H1 (cell line): Measurements from ENCODE around the gene FAM221B. TPM values are rescaled to one million over a fixed set of nuclear protein-coding genes. Genes with fewer than 3 reads are reported as not detected.

Experiments
- CTCF ChIA-PET: fragments of 300-600 bp; sonication (Branson Sonifier 250); formaldehyde crosslinking; loops from one replicate; lab custom pipeline; 2021; ENCODE audit not compliant: partially characterized antibody; lab: Charles Lee
- POLR2A ChIA-PET: fragments of 300-600 bp; sonication (Branson Sonifier 250); formaldehyde crosslinking; loops from one replicate; lab custom pipeline; 2021; ENCODE audit warnings: inconsistent platforms; ENCODE audit not compliant: partially characterized antibody; lab: Charles Lee
- DNase-seq, 2 experiments: peaks; one replicate each; pipeline versions ENCODE4 v3.0.0 to v3.0.0-alpha.2; 2010 to 2022; ENCODE audit warnings: low spot score in 2 of 2, low read depth in 1 of 2, mixed read lengths in 1 of 2
- FAIRE-seq: peaks from 2 replicates; lab custom pipeline; 2011; peaks lifted over from hg19 to GRCh38; lab: Jason Lieb, UNC
- H2AFZ ChIP-seq: 2 replicates; pipeline ENCODE4 v1.8.1; 2012; ENCODE audit warnings: low read length, inconsistent platforms
- H2AK5ac ChIP-seq: 2 replicates; pipeline ENCODE4 v1.6.1; 2013; ENCODE audit warnings: low read depth, low read length
- H2BK120ac ChIP-seq: replicated peaks from 2 replicates; pipeline ENCODE3; 2013; ENCODE audit warnings: low read depth, low read length, inconsistent platforms
- H2BK12ac ChIP-seq: 2 replicates; pipeline ENCODE4 v1.6.1; 2013; ENCODE audit warnings: low read depth, low read length
- H2BK15ac ChIP-seq: 2 replicates; pipeline ENCODE4 v1.6.1; 2013; ENCODE audit warnings: low read length
- H2BK20ac ChIP-seq: 2 replicates; pipeline ENCODE4 v1.6.1; 2013; ENCODE audit warnings: low read length
- H2BK5ac ChIP-seq: 2 replicates; pipeline ENCODE4 v1.6.1; 2013; ENCODE audit warnings: low read depth, low read length
- H3K14ac ChIP-seq: 2 replicates; pipeline ENCODE4 v1.6.1; 2013; ENCODE audit warnings: inconsistent platforms; ENCODE audit not compliant: insufficient read length
- H3K18ac ChIP-seq: 2 replicates; pipeline ENCODE4 v1.6.1; 2013; ENCODE audit warnings: low read length; ENCODE audit errors: extremely low read depth
- H3K23ac ChIP-seq: 2 replicates; pipeline ENCODE4 v1.6.1; 2013; ENCODE audit warnings: inconsistent platforms; ENCODE audit not compliant: insufficient read length
- H3K23me2 ChIP-seq: 2 replicates; pipeline ENCODE4 v1.6.1; 2013; ENCODE audit warnings: low read depth, low read length
- H3K27ac ChIP-seq: 2 replicates; pipeline ENCODE4 v1.6.1; 2011; ENCODE audit warnings: low read depth, low read length, inconsistent platforms
- H3K27me3 ChIP-seq, 4 experiments: replicated peaks in 1 of 4; 1 replicate in 1 of 4; 2 replicates in 3 of 4; pipeline versions ENCODE4 v1.6.1 to v1.8.1; 2011 to 2013; ENCODE audit warnings: low read length in 3 of 4, mild to moderate bottlenecking in 3 of 4, inconsistent platforms in 2 of 4, mixed read lengths in 2 of 4, moderate library complexity in 1 of 4; ENCODE audit not compliant: control insufficient read depth in 3 of 4, insufficient read depth in 3 of 4; ENCODE audit errors: extremely low read depth in 1 of 4
- H3K36me3 ChIP-seq, 4 experiments: 2 replicates each; pipeline versions ENCODE4 v1.6.1 to v1.8.1; 2011 to 2013; ENCODE audit warnings: mild to moderate bottlenecking in 4 of 4, low read length in 3 of 4, moderate library complexity in 2 of 4, control low read depth in 1 of 4, inconsistent platforms in 1 of 4; ENCODE audit not compliant: insufficient read depth in 4 of 4, control insufficient read depth in 2 of 4
- H3K4ac ChIP-seq: replicated peaks from 2 replicates; pipeline ENCODE3; 2013; ENCODE audit warnings: low read length, low read depth, mixed read lengths, inconsistent platforms; ENCODE audit not compliant: insufficient read length
- H3K4me1 ChIP-seq, 4 experiments: replicated peaks in 1 of 4; 1 replicate in 1 of 4; 2 replicates in 3 of 4; pipeline versions ENCODE4 v1.6.1 to v1.8.1; 2011 to 2013; ENCODE audit warnings: low read length in 3 of 4, inconsistent platforms in 2 of 4, mixed read lengths in 1 of 4; ENCODE audit not compliant: insufficient read depth in 4 of 4, control insufficient read depth in 3 of 4
- H3K4me2 ChIP-seq, 2 experiments: 2 replicates each; pipeline versions ENCODE4 v1.6.1 to v1.8.1; 2011 to 2013; ENCODE audit warnings: low read depth in 2 of 2, low read length in 2 of 2, control low read depth in 1 of 2, inconsistent platforms in 1 of 2, mild to moderate bottlenecking in 1 of 2; ENCODE audit not compliant: insufficient read depth in 1 of 2
- H3K4me3 ChIP-seq, 4 experiments: fragments of 200-600, 300-600 bp in 1 of 4; sonication (generic), shearing (Covaris generic), sonication (Bioruptor Twin) in 1 of 4; 2 replicates each; pipeline versions ENCODE4 v1.5.1 to v1.8.1; 2011 to 2016; ENCODE audit warnings: low read length in 4 of 4, low read depth in 3 of 4, control low read depth in 2 of 4, inconsistent platforms in 2 of 4, mild to moderate bottlenecking in 2 of 4, mixed read lengths in 1 of 4, moderate library complexity in 1 of 4; ENCODE audit not compliant: insufficient read depth in 2 of 4; ENCODE audit errors: extremely low read depth in 1 of 4
- H3K56ac ChIP-seq: replicated peaks from 2 replicates; pipeline ENCODE3; 2013; ENCODE audit warnings: low read depth, mild to moderate bottlenecking, mixed read lengths, low read length, inconsistent platforms; ENCODE audit not compliant: insufficient read length
- H3K79me1 ChIP-seq: 2 replicates; pipeline ENCODE4 v1.6.1; 2013; ENCODE audit warnings: low read depth, low read length, control low read depth
- H3K79me2 ChIP-seq, 2 experiments: 2 replicates each; pipeline versions ENCODE4 v1.6.1 to v1.8.1; 2012 to 2013; ENCODE audit warnings: low read length in 2 of 2, mild to moderate bottlenecking in 2 of 2, inconsistent platforms in 1 of 2; ENCODE audit not compliant: insufficient read depth in 2 of 2, control insufficient read depth in 1 of 2
- H3K9ac ChIP-seq, 4 experiments: replicated peaks in 1 of 4; 1 replicate in 1 of 4; 2 replicates in 3 of 4; pipeline versions ENCODE4 v1.6.1 to v1.8.1; 2011 to 2013; ENCODE audit warnings: low read depth in 3 of 4, low read length in 3 of 4, control low read depth in 2 of 4, mild to moderate bottlenecking in 2 of 4, moderate library complexity in 2 of 4, inconsistent platforms in 1 of 4; ENCODE audit errors: extremely low read depth in 1 of 4
- H3K9me3 ChIP-seq, 2 experiments: 2 replicates each; pipeline versions ENCODE4 v1.6.1 to v1.8.1; 2012 to 2013; ENCODE audit warnings: mild to moderate bottlenecking in 2 of 2, moderate library complexity in 2 of 2, control low read depth in 1 of 2, inconsistent platforms in 1 of 2, low read depth in 1 of 2, low read length in 1 of 2, mixed read lengths in 1 of 2; ENCODE audit not compliant: insufficient read depth in 2 of 2
- H4K20me1 ChIP-seq, 2 experiments: replicated peaks in 1 of 2; 2 replicates each; pipeline versions ENCODE3 to v1.8.1; 2011 to 2013; ENCODE audit warnings: inconsistent platforms in 2 of 2, low read length in 2 of 2, mild to moderate bottlenecking in 1 of 2; ENCODE audit not compliant: insufficient read depth in 2 of 2, control insufficient read depth in 1 of 2
- H4K5ac ChIP-seq: 2 replicates; pipeline ENCODE4 v1.6.1; 2013; ENCODE audit warnings: low read length, low read depth, mixed read lengths, inconsistent platforms; ENCODE audit not compliant: insufficient read length
- H4K8ac ChIP-seq: 2 replicates; pipeline ENCODE4 v1.8.0; 2013; ENCODE audit warnings: mild to moderate bottlenecking, moderate library complexity, low read length, inconsistent platforms; ENCODE audit not compliant: insufficient read depth; ENCODE audit errors: extremely low read depth
- H4K91ac ChIP-seq: replicated peaks from 2 replicates; pipeline ENCODE3; 2013; ENCODE audit warnings: low read length, mixed read lengths, inconsistent platforms; ENCODE audit not compliant: insufficient read length
- MAFK ChIP-seq: IDR thresholded peaks from 2 replicates; pipeline ENCODE4 v1.6.1; 2012; ENCODE audit warnings: low read depth, mild to moderate bottlenecking, improper control_type of control experiment, low read length
- RXRA ChIP-seq: IDR thresholded peaks from 2 replicates; pipeline ENCODE4 v1.6.1; 2011; ENCODE audit warnings: low read depth, mild to moderate bottlenecking, low read length, moderate library complexity; ENCODE audit not compliant: insufficient read depth
- SRF ChIP-seq: IDR thresholded peaks from 2 replicates; pipeline ENCODE4 v1.6.1; 2011; ENCODE audit warnings: mild to moderate bottlenecking, low read depth, low read length, moderate library complexity
- WGBS, 2 experiments: shearing (Covaris generic) in 1 of 2; methylation state at CpG; one replicate each; pipeline versions ENCODE4 v1.1.6 to v1.1.7; 2013 to 2015; ENCODE audit warnings: low lambda C conversion rate in 2 of 2, mixed read lengths in 2 of 2, inconsistent platforms in 1 of 2, low coverage in 1 of 2, missing lambda C conversion rate in 1 of 2; ENCODE audit not compliant: insufficient replicate concordance in 2 of 2, insufficient coverage in 1 of 2, insufficient read length in 1 of 2; ENCODE audit errors: extremely low coverage in 1 of 2, missing lambda C conversion rate in 1 of 2; 5-methylcytosine and 5-hydroxymethylcytosine counted together
- polyA plus RNA-seq, 7 experiments: library from polyadenylated mRNA; depleted of rRNA in 3 of 7; stranded (reverse) in 5 of 7; unstranded in 2 of 7; fragments of >200 nt in 5 of 7; fragments of 200-250 nt in 2 of 7; gene quantifications; 1 replicate in 5 of 7; 2 replicates in 1 of 7; 4 replicates in 1 of 7; pipeline versions ENCODE4 v1.2.1 to v1.2.3, GENCODE V29; 2011 to 2013; ENCODE audit warnings: missing spikeins in 2 of 7, mixed read lengths in 2 of 7
- total RNA-seq: library from RNA; stranded (reverse); fragmentation: NEBNext Ultra II Directional; extraction: Animal tissue kit (Norgen Biotek cat#: 25700); gene quantifications from 2 replicates; pipeline ENCODE4 v1.2.1, GENCODE V29; 2021

Gene FAM221B
- total and polyA plus RNA-seq, 2 of the 8 experiments (the other 6 are each of a cell fraction or from before 2014, with no cell fraction given): not detected

GRCh38 chr9:35840881-35841644 is 12.5 kb upstream of the FAM221B start:
- no peak for TF ChIP-seq MAFK
- TF ChIP-seq RXRA: no peak
- TF ChIP-seq SRF: no peak
- Histone ChIP-seq H4K20me1 (no peaks in the 10 kb centered on the region), H3K56ac (no peak overlapping the region), H2AFZ (no peak overlapping the region), H3K4ac (no peak overlapping the region), H3K23me2 (peaks cover 7% of the 10 kb centered on the region; the same call in 1 of the 2 replicates), H4K8ac (no peak overlapping the region), H3K27me3 (no peaks in the 10 kb centered on the region; a peak in 1 of 7 replicates), H2BK20ac (no peak overlapping the region), H3K27ac (no peak overlapping the region), H2BK12ac (0 out of 2 replicates have a peak overlapping the region, but pooled peaks have one; percentile 46), H3K79me1 (no peaks in the 10 kb centered on the region), H3K14ac (no peak overlapping the region), H3K23ac (no peak overlapping the region), H2BK120ac (no peak overlapping the region), H2AK5ac (no peak overlapping the region; the same call in 1 of the 2 replicates), H2BK15ac (no peak overlapping the region), H4K5ac (no peak overlapping the region), H3K36me3 (no peaks in the 10 kb centered on the region), H2BK5ac (no peak overlapping the region), H3K9me3 (no peaks in the 10 kb centered on the region), H3K4me2 (no peak overlapping the region), H3K4me3 (no peak overlapping the region), H3K18ac (no peak overlapping the region), H3K4me1 (peaks cover 9 to 21% (median 11%) of the 10 kb centered on the region in 4 experiments), H4K91ac (no peak overlapping the region), H3K9ac (no peak overlapping the region), H3K79me2 (no peaks in the 10 kb centered on the region)
- CTCF ChIA-PET: interaction anchor here (0.8 to 16.5 kb wide), 6 partner anchors 10 to 183 kb away, joined by 3 to 172 read pairs (median 10); partner anchors contain the start of genes FAM221B and TMEM8B
- FAIRE-seq (no peak), DNase-seq (no peak)
- POLR2A ChIA-PET: interaction anchor here (1.4 kb wide), 2 partner anchors 9 to 17 kb away, joined by 3 to 9 read pairs; no protein-coding TSS in a partner anchor
- 93% methylated on average over 15 of the region's 15 CpGs; no CpG with 5 or more reads in 1 of the 2 experiments for WGBS, 2 experiments
